GM19452 (cell line): ENCODE results near the gene ZDHHC14.

Source experiments
- ATAC-seq: cut with Tn5 transposase; IDR thresholded peaks from one replicate; pipeline ENCODE4 v1.9.1; 2021; ENCODE audit not compliant: unreplicated experiment

The ZDHHC14 gene

GRCh38 chr6:157513619-157514485 is 132.9 kb downstream of the ZDHHC14 start:
- ATAC-seq = no peak

- ATAC-seq = no peak
Measured at GRCh38 chr6:157514659-157515496, 133.9 kb downstream of the ZDHHC14 start.

- ATAC-seq = no peak
Measured at GRCh38 chr6:157516319-157517026, 135.5 kb downstream of the ZDHHC14 start.

GRCh38 chr6:157517601-157518359 is 136.8 kb downstream of the ZDHHC14 start:
- ATAC-seq = no peak

GRCh38 chr6:157518397-157519250 is 137.6 kb downstream of the ZDHHC14 start:
- ATAC-seq = no peak

- ATAC-seq = no peak
Measured at GRCh38 chr6:157519255-157520116, 138.5 kb downstream of the ZDHHC14 start.

- no peak for ATAC-seq
Measured at GRCh38 chr6:157520117-157520406, 139.1 kb downstream of the ZDHHC14 start.

- no peak for ATAC-seq
Measured at GRCh38 chr6:157520596-157521361, 139.8 kb downstream of the ZDHHC14 start.

GRCh38 chr6:157521362-157522335 is 140.7 kb downstream of the ZDHHC14 start:
- ATAC-seq = no peak

- ATAC-seq = no peak
Measured at GRCh38 chr6:157522472-157522871, 141.5 kb downstream of the ZDHHC14 start.

- ATAC-seq = no peak
Measured at GRCh38 chr6:157524735-157525134, 143.7 kb downstream of the ZDHHC14 start.

- ATAC-seq = no peak
Measured at GRCh38 chr6:157525292-157525889, 144.4 kb downstream of the ZDHHC14 start.

GRCh38 chr6:157525918-157526425 is 145.0 kb downstream of the ZDHHC14 start:
- ATAC-seq = no peak

GRCh38 chr6:157527471-157527907 is 146.5 kb downstream of the ZDHHC14 start:
- peak; percentile 88 for ATAC-seq

- no peak for ATAC-seq
Measured at GRCh38 chr6:157528931-157529653, 148.1 kb downstream of the ZDHHC14 start.

- ATAC-seq = no peak
Measured at GRCh38 chr6:157529654-157530039, 148.7 kb downstream of the ZDHHC14 start.
